ENCODE results near the gene HIVEP3.
A peak's percentile ranks its signal among the peaks of the same experiment; 100 is the strongest.

The HIVEP3 gene

DNA sequence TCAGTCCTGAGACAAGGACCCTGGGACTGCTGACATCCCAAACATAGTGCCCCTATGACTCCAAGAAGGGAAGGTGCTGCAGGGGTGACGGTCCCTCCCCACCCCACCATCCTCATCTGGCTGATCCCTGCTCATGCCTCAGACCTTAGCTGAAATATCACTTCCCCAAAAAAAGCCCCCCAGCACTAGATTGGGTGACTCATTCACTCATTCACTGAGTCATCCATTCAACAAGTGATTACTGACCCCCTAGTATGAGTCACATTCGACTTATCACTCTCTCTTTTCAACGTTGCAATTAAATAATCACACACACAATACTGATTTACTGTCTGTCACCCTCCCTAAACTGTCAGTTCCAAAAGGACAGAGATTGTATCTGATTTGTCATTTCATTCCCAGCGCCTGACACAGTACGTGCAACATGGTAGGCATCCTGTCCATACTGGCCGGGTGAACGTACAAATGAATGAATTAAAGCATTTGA, 48.6 kb downstream of the HIVEP3 start (continued):
- TF ChIP-seq PRDM6 (tag by site-specific recombination; IDR thresholded peaks at IDR 0.05) = peak; percentile 69
- TF ChIP-seq ZNF311 (tag by site-specific recombination; IDR thresholded peaks at IDR 0.05; ENCODE audit: borderline replicate concordance) = no peak
- no peak for TF ChIP-seq ZNF274 (IDR thresholded peaks at IDR 0.05; ENCODE audit: low read length)
- no peak for TF ChIP-seq ZNF274 (tag by site-specific recombination; IDR thresholded peaks at IDR 0.05; ENCODE audit: borderline replicate concordance)
- TF ChIP-seq, protein P1, sequence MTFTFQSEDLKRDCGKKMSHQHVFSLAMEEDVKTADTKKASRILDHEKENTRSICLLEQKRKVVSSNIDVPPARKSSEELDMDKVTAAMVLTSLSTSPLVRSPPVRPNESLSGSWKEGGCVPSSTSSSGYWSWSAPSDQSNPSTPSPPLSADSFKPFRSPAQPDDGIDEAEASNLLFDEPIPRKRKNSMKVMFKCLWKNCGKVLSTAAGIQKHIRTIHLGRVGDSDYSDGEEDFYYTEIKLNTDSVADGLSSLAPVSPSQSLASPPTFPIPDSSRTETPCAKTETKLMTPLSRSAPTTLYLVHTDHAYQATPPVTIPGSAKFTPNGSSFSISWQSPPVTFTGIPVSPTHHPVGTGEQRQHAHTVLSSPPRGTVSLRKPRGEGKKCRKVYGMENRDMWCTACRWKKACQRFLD (tag by site-specific recombination; IDR thresholded peaks at IDR 0.05) = no peak
- TF ChIP-seq ZNF354C (tag by site-specific recombination; IDR thresholded peaks at IDR 0.05; ENCODE audit: borderline replicate concordance, low read depth) = no peak
- TF ChIP-seq, protein P2, sequence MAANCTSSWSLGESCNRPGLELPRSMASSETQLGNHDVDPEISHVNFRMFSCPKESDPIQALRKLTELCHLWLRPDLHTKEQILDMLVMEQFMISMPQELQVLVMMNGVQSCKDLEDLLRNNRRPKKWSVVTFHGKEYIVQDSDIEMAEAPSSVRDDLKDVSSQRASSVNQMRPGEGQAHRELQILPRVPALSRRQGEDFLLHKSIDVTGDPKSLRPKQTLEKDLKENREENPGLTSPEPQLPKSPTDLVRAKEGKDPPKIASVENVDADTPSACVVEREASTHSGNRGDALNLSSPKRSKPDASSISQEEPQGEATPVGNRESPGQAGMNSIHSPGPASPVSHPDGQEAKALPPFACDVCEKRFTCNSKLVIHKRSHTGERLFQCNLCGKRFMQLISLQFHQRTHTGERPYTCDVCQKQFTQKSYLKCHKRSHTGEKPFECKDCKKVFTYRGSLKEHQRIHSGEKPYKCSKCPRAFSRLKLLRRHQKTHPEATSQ (tag by site-specific recombination; IDR thresholded peaks at IDR 0.05) = no peak
- TF ChIP-seq TCF7L2 (IDR thresholded peaks at IDR 0.05; ENCODE audit: borderline replicate concordance, low read depth, low read length) = no peak
- peak; percentile 86; the same call in 1 of the 2 replicates for TF ChIP-seq ZNF473 (tag by site-specific recombination; IDR thresholded peaks at IDR 0.05)
- peak; percentile 58; the same call in 1 of the 2 replicates for TF ChIP-seq ZNF600 (tag by site-specific recombination; IDR thresholded peaks at IDR 0.05)
- peak; percentile 90 for TF ChIP-seq ZBTB1 (tag by site-specific recombination; IDR thresholded peaks at IDR 0.05)
- peak; percentile 61; the same call in 1 of the 2 replicates for TF ChIP-seq ZNF146 (tag by site-specific recombination; IDR thresholded peaks at IDR 0.05)
- no peak for TF ChIP-seq ZNF16 (tag by site-specific recombination; IDR thresholded peaks at IDR 0.05; ENCODE audit: low read depth)
- no peak for TF ChIP-seq ZNF175 (tag by site-specific recombination; IDR thresholded peaks at IDR 0.05)
- peak; percentile 76 for TF ChIP-seq RBAK (tag by site-specific recombination; IDR thresholded peaks at IDR 0.05)
- peak; percentile 88; the same call in 1 of the 2 replicates for TF ChIP-seq MEIS1 (CRISPR knock-in tag; IDR thresholded peaks at IDR 0.05; ENCODE audit: borderline replicate concordance)
- TF ChIP-seq, protein P3, sequence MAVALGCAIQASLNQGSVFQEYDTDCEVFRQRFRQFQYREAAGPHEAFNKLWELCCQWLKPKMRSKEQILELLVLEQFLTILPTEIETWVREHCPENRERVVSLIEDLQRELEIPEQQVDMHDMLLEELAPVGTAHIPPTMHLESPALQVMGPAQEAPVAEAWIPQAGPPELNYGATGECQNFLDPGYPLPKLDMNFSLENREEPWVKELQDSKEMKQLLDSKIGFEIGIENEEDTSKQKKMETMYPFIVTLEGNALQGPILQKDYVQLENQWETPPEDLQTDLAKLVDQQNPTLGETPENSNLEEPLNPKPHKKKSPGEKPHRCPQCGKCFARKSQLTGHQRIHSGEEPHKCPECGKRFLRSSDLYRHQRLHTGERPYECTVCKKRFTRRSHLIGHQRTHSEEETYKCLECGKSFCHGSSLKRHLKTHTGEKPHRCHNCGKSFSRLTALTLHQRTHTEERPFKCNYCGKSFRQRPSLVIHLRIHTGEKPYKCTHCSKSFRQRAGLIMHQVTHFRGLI (tag by site-specific recombination; IDR thresholded peaks at IDR 0.05) = no peak
- no peak for TF ChIP-seq ZNF157 (tag by site-specific recombination; IDR thresholded peaks at IDR 0.05)
- peak; percentile 79; the same call in 1 of the 2 replicates for TF ChIP-seq ZNF394 (tag by site-specific recombination; IDR thresholded peaks at IDR 0.05; ENCODE audit: borderline replicate concordance)
- TF ChIP-seq ZSCAN16 (tag by site-specific recombination; IDR thresholded peaks at IDR 0.05) = no peak
- peak; percentile 96 for TF ChIP-seq ZNF843 (tag by site-specific recombination; IDR thresholded peaks at IDR 0.05)
- peak; percentile 97 for TF ChIP-seq ZNF324 (tag by site-specific recombination; IDR thresholded peaks at IDR 0.05)
- no peak for TF ChIP-seq ZNF221 (tag by site-specific recombination; IDR thresholded peaks at IDR 0.05; ENCODE audit: borderline replicate concordance)
- TF ChIP-seq ZNF585B (tag by site-specific recombination; IDR thresholded peaks at IDR 0.05) = no peak
- no peak for TF ChIP-seq ZNF248 (tag by site-specific recombination; IDR thresholded peaks at IDR 0.05)
- TF ChIP-seq ZNF555 (tag by site-specific recombination; conservative IDR thresholded peaks at IDR 0.05) = no peak
- TF ChIP-seq INSM2 (tag by site-specific recombination; IDR thresholded peaks at IDR 0.05) = peak; percentile 98
- peak; percentile 79 for TF ChIP-seq KLF16 (tag by site-specific recombination; IDR thresholded peaks at IDR 0.05)
- TF ChIP-seq ZNF23 (tag by site-specific recombination; IDR thresholded peaks at IDR 0.05; ENCODE audit: borderline replicate concordance) = no peak
- TF ChIP-seq ZNF629 (tag by site-specific recombination; IDR thresholded peaks at IDR 0.05) = peak; percentile 98
- 0 out of 2 replicates have a peak, but pooled peaks have one; percentile 69 for TF ChIP-seq ZNF174 (tag by site-specific recombination; IDR thresholded peaks at IDR 0.05)
- peak; percentile 76 for TF ChIP-seq OSR2 (tag by site-specific recombination; IDR thresholded peaks at IDR 0.05)
- TF ChIP-seq TRIM28 (IDR thresholded peaks at IDR 0.05; ENCODE audit: borderline replicate concordance, low read length) = peak; percentile 87; the same call in 1 of the 2 replicates

All from HEK293 (cell line).